GM12878 (cell line): ENCODE measurements around the gene TMEM120B. TPM values are rescaled to one million over a fixed set of nuclear protein-coding genes. Genes with fewer than 3 reads are reported as not detected.
A peak's percentile ranks its signal among the peaks of the same experiment; 100 is the strongest.

Experiments
- ASH2L ChIP-seq: fragments of 300-600, 200-600 bp; sonication (generic); IDR thresholded peaks from 2 replicates; pipeline ENCODE4 v1.6.1; 2017; ENCODE audit warnings: low read depth, mild to moderate bottlenecking, borderline replicate concordance
- ATF7 ChIP-seq: fragments of 450-650 bp; IDR thresholded peaks from 2 replicates; pipeline ENCODE4 v1.6.1; 2016; ENCODE audit warnings: low read depth, mild to moderate bottlenecking
- CEBPB ChIP-seq, 2 experiments: fragments of 150-350 bp in 1 of 2; IDR thresholded peaks; 2 replicates each; pipeline ENCODE4 v1.6.1; 2012 to 2014; ENCODE audit warnings: low read depth in 2 of 2, low read length in 2 of 2, borderline replicate concordance in 1 of 2, inconsistent platforms in 1 of 2
- CHD1 ChIP-seq: IDR thresholded peaks from 2 replicates; pipeline ENCODE4 v1.6.1; 2012; ENCODE audit warnings: low read depth, low read length, improper control_type of control experiment
- CHD4 ChIP-seq: fragments of 200-600 bp; sonication (generic); IDR thresholded peaks from 2 replicates; pipeline ENCODE4 v1.6.1; 2016; ENCODE audit warnings: mild to moderate bottlenecking
- GATAD2B ChIP-seq: fragments of 450-650 bp; conservative IDR thresholded peaks from 2 replicates; pipeline ENCODE4 v1.6.1; 2017; ENCODE audit warnings: low read depth, mild to moderate bottlenecking, moderate library complexity
- HDAC2 ChIP-seq: fragments of 200-600 bp; sonication (generic); IDR thresholded peaks from 2 replicates; pipeline ENCODE4 v1.6.1; 2017
- JUNB ChIP-seq: IDR thresholded peaks from 2 replicates; pipeline ENCODE4 v1.6.1; 2016; ENCODE audit warnings: antibody characterized with exemption, mild to moderate bottlenecking
- MEF2B ChIP-seq: fragments of 450-650 bp; IDR thresholded peaks from 2 replicates; pipeline ENCODE4 v1.6.1; 2018; ENCODE audit warnings: mild to moderate bottlenecking, moderate library complexity; ENCODE audit not compliant: partially characterized antibody, poor library complexity, severe bottlenecking
- MYB ChIP-seq: fragments of 150-350 bp; IDR thresholded peaks from 2 replicates; pipeline ENCODE4 v1.6.1; 2014; ENCODE audit warnings: mild to moderate bottlenecking, low read depth, low read length, borderline replicate concordance
- NFXL1 ChIP-seq: fragments of 450-650 bp; IDR thresholded peaks from 2 replicates; pipeline ENCODE4 v1.6.1; 2017; ENCODE audit warnings: antibody characterized with exemption, mild to moderate bottlenecking, borderline replicate concordance
- NFYA ChIP-seq: IDR thresholded peaks from 2 replicates; pipeline ENCODE4 v1.6.1; 2011; ENCODE audit warnings: low read depth, mild to moderate bottlenecking, low read length, improper control_type of control experiment, borderline replicate concordance
- POLR2AphosphoS2 ChIP-seq: IDR thresholded peaks from 2 replicates; pipeline ENCODE4 v1.6.1; 2011; ENCODE audit warnings: low read depth, mild to moderate bottlenecking, low read length, improper control_type of control experiment, moderate library complexity
- SMARCA5 ChIP-seq: fragments of 450-650 bp; IDR thresholded peaks from 2 replicates; pipeline ENCODE4 v1.6.1; 2017; ENCODE audit warnings: mild to moderate bottlenecking
- SRF ChIP-seq, 2 experiments: IDR thresholded peaks; 2 replicates each; pipeline ENCODE4 v1.6.1; 2011; ENCODE audit warnings: low read depth in 2 of 2, low read length in 2 of 2, mild to moderate bottlenecking in 1 of 2, moderate library complexity in 1 of 2
- SUZ12 ChIP-seq: fragments of 200-600 bp; sonication (generic); IDR thresholded peaks from one replicate; pipeline ENCODE4 v1.6.1; 2018; ENCODE audit warnings: antibody characterized with exemption, mild to moderate bottlenecking; ENCODE audit not compliant: unreplicated experiment
- YBX1 ChIP-seq: fragments of 450-650 bp; IDR thresholded peaks from 2 replicates; pipeline ENCODE4 v1.6.1; 2016; ENCODE audit warnings: antibody characterized with exemption
- YY1 ChIP-seq: IDR thresholded peaks from 2 replicates; pipeline ENCODE4 v1.6.1; 2011; ENCODE audit warnings: low read depth, mild to moderate bottlenecking, low read length
- ZBED1 ChIP-seq: IDR thresholded peaks from 2 replicates; pipeline ENCODE4 v1.6.1; 2016; ENCODE audit warnings: borderline replicate concordance
- ZNF207 ChIP-seq: fragments of 450-650 bp; IDR thresholded peaks from 2 replicates; pipeline ENCODE4 v1.6.1; 2014; ENCODE audit warnings: antibody characterized with exemption, mild to moderate bottlenecking, borderline replicate concordance
- polyA plus RNA-seq, 11 experiments: library from polyadenylated mRNA; depleted of rRNA in 4 of 11; unstranded in 6 of 11; stranded (reverse) in 5 of 11; fragments of >200 nt; fragmentation: Nextera tagmentation in 4 of 11; fragmentation: Illumina TruSeq in 1 of 11; extraction: Ambion mirVana in 4 of 11; extraction: Trizol in 1 of 11; gene quantifications; 1 replicate in 1 of 11; 2 replicates in 10 of 11; pipeline versions ENCODE4 v1.2.1 to v1.2.3, GENCODE V29; 2011 to 2016; ENCODE audit warnings: inconsistent platforms in 2 of 11, missing spikeins in 2 of 11, low read depth in 1 of 11
- total RNA-seq, 4 experiments: library from RNA; depleted of rRNA in 3 of 4; stranded (reverse); fragments of >200 nt in 3 of 4; fragmentation: Illumina TruSeq in 1 of 4; extraction: Trizol in 1 of 4; gene quantifications; 2 replicates each; pipeline versions ENCODE4 v1.2.1 to v1.2.3, GENCODE V29; 2013 to 2021
- TF ChIP-seq, protein P1 (sequence below): fragments of 150-350 bp; IDR thresholded peaks from 2 replicates; pipeline ENCODE4 v1.6.1; 2016; ENCODE audit warnings: low read depth, low read length
- TF ChIP-seq, protein P2 (sequence below): fragments of 450-650 bp; formaldehyde crosslinking; IDR thresholded peaks from 2 replicates; pipeline ENCODE4 v1.4.0; 2020; ENCODE audit warnings: mild to moderate bottlenecking, moderate library complexity
- TF ChIP-seq, protein P3 (sequence below): IDR thresholded peaks from 2 replicates; pipeline ENCODE4 v1.6.1; 2011; ENCODE audit warnings: low read depth, mild to moderate bottlenecking, low read length, moderate library complexity, borderline replicate concordance; ENCODE audit errors: extremely low read depth

The TMEM120B gene
- total and polyA plus RNA-seq, 10 of the 15 experiments (the other 5 are each of a cell fraction or from before 2014, with no cell fraction given) = 4.0 to 26.2 (median 9.2) TPM

DNA sequence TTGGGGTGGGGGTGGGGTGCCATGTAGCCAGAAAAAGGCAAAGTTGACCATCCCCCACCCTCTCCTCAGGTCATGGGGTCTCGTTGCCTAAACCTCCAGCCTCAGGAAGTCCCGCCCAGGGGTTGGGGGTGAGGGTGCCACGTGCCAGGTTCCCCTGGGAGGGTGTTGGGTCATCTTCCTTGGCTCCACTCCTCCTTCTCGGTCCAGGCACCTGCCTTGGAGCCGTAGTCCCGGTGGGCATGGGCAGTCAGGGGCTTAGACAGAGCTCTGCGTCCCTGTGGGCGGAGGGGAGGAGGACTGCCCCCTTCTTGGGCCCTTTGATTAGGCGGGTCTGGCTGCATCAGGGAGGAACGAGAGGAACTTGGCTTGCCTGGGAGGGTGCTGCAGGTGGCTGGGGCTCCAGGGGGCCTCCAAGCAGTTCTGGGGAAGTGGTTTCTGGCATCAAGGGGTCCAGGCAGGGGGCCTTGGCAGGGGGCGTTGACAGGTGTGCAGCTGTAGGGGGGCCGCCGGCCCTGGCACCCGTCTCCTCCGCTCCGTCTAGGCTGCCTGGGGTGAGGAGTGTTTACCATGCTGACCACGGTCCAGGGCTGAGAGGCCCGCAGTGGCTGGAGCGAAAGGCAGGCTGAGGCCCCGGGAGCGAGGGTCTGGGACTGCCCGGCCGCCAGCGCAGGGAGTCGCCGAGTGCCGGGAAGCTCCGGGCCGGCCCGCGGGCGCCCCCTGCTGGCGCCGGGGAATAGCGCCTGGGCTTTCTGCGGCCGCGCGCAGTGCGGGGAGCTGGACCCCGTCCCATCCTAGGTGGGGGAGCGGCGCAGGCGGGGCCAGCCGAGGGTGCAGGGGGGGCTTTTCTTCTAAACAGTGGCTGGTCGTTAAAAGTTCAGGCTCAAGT is 99.1 kb downstream of the TMEM120B start (continued):
- TF ChIP-seq ZNF207 (no peak), YY1 (peak; percentile 73), MYB (no peak), GATAD2B (peak; percentile 74), HDAC2 (no peak), SMARCA5 (no peak; the same call in 1 of the 2 replicates), SRF (IDR thresholded peaks at IDR 0.05; ENCODE audit: low read depth in 2 of 2, low read length in 2 of 2) (no peak), CEBPB (IDR thresholded peaks at IDR 0.05; ENCODE audit: borderline replicate concordance in 1 of 2, low read depth in 2 of 2, low read length in 2 of 2) (no peak), ASH2L (no peak), NFYA (no peak), ATF7 (no peak), SUZ12 (no peak), NFXL1 (no peak), CHD1 (no peak), YBX1 (no peak), JUNB (no peak), CHD4 (no peak), POLR2AphosphoS2 (no peak), MEF2B (peak; percentile 64), ZBED1 (no peak)
- TF ChIP-seq, protein P1, sequence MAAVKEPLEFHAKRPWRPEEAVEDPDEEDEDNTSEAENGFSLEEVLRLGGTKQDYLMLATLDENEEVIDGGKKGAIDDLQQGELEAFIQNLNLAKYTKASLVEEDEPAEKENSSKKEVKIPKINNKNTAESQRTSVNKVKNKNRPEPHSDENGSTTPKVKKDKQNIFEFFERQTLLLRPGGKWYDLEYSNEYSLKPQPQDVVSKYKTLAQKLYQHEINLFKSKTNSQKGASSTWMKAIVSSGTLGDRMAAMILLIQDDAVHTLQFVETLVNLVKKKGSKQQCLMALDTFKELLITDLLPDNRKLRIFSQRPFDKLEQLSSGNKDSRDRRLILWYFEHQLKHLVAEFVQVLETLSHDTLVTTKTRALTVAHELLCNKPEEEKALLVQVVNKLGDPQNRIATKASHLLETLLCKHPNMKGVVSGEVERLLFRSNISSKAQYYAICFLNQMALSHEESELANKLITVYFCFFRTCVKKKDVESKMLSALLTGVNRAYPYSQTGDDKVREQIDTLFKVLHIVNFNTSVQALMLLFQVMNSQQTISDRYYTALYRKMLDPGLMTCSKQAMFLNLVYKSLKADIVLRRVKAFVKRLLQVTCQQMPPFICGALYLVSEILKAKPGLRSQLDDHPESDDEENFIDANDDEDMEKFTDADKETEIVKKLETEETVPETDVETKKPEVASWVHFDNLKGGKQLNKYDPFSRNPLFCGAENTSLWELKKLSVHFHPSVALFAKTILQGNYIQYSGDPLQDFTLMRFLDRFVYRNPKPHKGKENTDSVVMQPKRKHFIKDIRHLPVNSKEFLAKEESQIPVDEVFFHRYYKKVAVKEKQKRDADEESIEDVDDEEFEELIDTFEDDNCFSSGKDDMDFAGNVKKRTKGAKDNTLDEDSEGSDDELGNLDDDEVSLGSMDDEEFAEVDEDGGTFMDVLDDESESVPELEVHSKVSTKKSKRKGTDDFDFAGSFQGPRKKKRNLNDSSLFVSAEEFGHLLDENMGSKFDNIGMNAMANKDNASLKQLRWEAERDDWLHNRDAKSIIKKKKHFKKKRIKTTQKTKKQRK = no peak
- TF ChIP-seq, protein P2, sequence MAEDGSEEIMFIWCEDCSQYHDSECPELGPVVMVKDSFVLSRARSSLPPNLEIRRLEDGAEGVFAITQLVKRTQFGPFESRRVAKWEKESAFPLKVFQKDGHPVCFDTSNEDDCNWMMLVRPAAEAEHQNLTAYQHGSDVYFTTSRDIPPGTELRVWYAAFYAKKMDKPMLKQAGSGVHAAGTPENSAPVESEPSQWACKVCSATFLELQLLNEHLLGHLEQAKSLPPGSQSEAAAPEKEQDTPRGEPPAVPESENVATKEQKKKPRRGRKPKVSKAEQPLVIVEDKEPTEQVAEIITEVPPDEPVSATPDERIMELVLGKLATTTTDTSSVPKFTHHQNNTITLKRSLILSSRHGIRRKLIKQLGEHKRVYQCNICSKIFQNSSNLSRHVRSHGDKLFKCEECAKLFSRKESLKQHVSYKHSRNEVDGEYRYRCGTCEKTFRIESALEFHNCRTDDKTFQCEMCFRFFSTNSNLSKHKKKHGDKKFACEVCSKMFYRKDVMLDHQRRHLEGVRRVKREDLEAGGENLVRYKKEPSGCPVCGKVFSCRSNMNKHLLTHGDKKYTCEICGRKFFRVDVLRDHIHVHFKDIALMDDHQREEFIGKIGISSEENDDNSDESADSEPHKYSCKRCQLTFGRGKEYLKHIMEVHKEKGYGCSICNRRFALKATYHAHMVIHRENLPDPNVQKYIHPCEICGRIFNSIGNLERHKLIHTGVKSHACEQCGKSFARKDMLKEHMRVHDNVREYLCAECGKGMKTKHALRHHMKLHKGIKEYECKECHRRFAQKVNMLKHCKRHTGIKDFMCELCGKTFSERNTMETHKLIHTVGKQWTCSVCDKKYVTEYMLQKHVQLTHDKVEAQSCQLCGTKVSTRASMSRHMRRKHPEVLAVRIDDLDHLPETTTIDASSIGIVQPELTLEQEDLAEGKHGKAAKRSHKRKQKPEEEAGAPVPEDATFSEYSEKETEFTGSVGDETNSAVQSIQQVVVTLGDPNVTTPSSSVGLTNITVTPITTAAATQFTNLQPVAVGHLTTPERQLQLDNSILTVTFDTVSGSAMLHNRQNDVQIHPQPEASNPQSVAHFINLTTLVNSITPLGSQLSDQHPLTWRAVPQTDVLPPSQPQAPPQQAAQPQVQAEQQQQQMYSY = no peak
- TF ChIP-seq, protein P3, sequence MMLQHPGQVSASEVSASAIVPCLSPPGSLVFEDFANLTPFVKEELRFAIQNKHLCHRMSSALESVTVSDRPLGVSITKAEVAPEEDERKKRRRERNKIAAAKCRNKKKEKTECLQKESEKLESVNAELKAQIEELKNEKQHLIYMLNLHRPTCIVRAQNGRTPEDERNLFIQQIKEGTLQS = no peak
